A673 (cell line): ENCODE data around the gene CAMK1D. TPM values are rescaled to one million over a fixed set of nuclear protein-coding genes. Genes with fewer than 3 reads are reported as not detected.

ENCODE experiments used
- BruUV-seq: library from RNA; stranded (reverse); fragments of 400-500 nt; replicated peaks from 2 replicates; lab custom pipeline; 2021; lab: Mats Ljungman, UMichigan
- CTCF ChIA-PET: fragments of 300-600 bp; sonication (Branson Sonifier 250); formaldehyde crosslinking; loops from one replicate; lab custom pipeline; 2022; ENCODE audit warnings: antibody characterized with exemption; lab: Charles Lee
- POLR2A ChIA-PET: fragments of 300-600 bp; sonication (Branson Sonifier 250); formaldehyde crosslinking; loops from one replicate; lab custom pipeline; 2022; ENCODE audit warnings: antibody characterized with exemption; ENCODE audit not compliant: low non-redundant PET; lab: Charles Lee
- DNase-seq: peaks from one replicate; pipeline ENCODE4 v3.0.0-alpha.2; 2015; ENCODE audit warnings: low spot score
- H3K27ac ChIP-seq: fragments of 200-600 bp; sonication (generic); 2 replicates; pipeline ENCODE4 v1.5.1; 2016; ENCODE audit warnings: mixed run types, low read depth, mild to moderate bottlenecking, mixed read lengths, antibody characterized with exemption, low read length; ENCODE audit not compliant: poor library complexity, severe bottlenecking
- H3K27me3 ChIP-seq: fragments of 200-600 bp; sonication (generic); replicated peaks from 2 replicates; pipeline ENCODE4 v1.6.1; 2017; ENCODE audit warnings: mixed run types, low read depth, mild to moderate bottlenecking, mixed read lengths, antibody characterized with exemption, low read length; ENCODE audit not compliant: insufficient read depth, poor library complexity
- H3K36me3 ChIP-seq: fragments of 200-600 bp; sonication (generic); 2 replicates; pipeline ENCODE4 v1.6.1; 2016; ENCODE audit warnings: mixed run types, mild to moderate bottlenecking, mixed read lengths, antibody characterized with exemption, low read length; ENCODE audit not compliant: insufficient read depth, poor library complexity, severe bottlenecking
- H3K4me1 ChIP-seq: fragments of 200-600 bp; sonication (generic); 2 replicates; pipeline ENCODE4 v1.6.1; 2017; ENCODE audit warnings: mixed run types, mild to moderate bottlenecking, mixed read lengths, antibody characterized with exemption, low read length; ENCODE audit not compliant: insufficient read depth, poor library complexity, severe bottlenecking
- H3K4me3 ChIP-seq: fragments of 200-600 bp; sonication (generic); 2 replicates; pipeline ENCODE4 v1.5.1; 2016; ENCODE audit warnings: low read depth, mixed run types, mild to moderate bottlenecking, mixed read lengths, low read length; ENCODE audit not compliant: poor library complexity, severe bottlenecking
- H3K9me3 ChIP-seq: fragments of 200-600 bp; sonication (generic); 2 replicates; pipeline ENCODE4 v1.6.1; 2016; ENCODE audit warnings: mixed run types, low read depth, mild to moderate bottlenecking, mixed read lengths, antibody characterized with exemption, low read length; ENCODE audit not compliant: poor library complexity, severe bottlenecking
- EZH2 ChIP-seq: fragments of 200-600 bp; sonication (generic); IDR thresholded peaks from 2 replicates; pipeline ENCODE4 v1.6.1; 2017; ENCODE audit warnings: borderline replicate concordance, low read depth, mild to moderate bottlenecking, mixed read lengths, antibody characterized with exemption, low read length; ENCODE audit not compliant: poor library complexity, severe bottlenecking
- intact Hi-C: fragments of 100-400 bp; cut with micrococcal nuclease; formaldehyde crosslinking; loops from one replicate; pipeline ENCODE4 v1.10.0; 2022; ENCODE audit not compliant: unreplicated experiment
- total RNA-seq: library from RNA; stranded (reverse); gene quantifications from 2 replicates; pipeline ENCODE4 v1.2.3, GENCODE V29; 2021
- TF ChIP-seq, protein P1 (sequence below): fragments of 300-800, 200-600 bp; sonication (generic); conservative IDR thresholded peaks from 2 replicates; pipeline ENCODE4 v1.5.1; 2017; ENCODE audit warnings: low read depth, mild to moderate bottlenecking, antibody characterized with exemption, low read length, moderate library complexity, mixed read lengths

CAMK1D gene
- total RNA-seq, 1 experiment from 2014 or later: 23.7 TPM

DNA sequence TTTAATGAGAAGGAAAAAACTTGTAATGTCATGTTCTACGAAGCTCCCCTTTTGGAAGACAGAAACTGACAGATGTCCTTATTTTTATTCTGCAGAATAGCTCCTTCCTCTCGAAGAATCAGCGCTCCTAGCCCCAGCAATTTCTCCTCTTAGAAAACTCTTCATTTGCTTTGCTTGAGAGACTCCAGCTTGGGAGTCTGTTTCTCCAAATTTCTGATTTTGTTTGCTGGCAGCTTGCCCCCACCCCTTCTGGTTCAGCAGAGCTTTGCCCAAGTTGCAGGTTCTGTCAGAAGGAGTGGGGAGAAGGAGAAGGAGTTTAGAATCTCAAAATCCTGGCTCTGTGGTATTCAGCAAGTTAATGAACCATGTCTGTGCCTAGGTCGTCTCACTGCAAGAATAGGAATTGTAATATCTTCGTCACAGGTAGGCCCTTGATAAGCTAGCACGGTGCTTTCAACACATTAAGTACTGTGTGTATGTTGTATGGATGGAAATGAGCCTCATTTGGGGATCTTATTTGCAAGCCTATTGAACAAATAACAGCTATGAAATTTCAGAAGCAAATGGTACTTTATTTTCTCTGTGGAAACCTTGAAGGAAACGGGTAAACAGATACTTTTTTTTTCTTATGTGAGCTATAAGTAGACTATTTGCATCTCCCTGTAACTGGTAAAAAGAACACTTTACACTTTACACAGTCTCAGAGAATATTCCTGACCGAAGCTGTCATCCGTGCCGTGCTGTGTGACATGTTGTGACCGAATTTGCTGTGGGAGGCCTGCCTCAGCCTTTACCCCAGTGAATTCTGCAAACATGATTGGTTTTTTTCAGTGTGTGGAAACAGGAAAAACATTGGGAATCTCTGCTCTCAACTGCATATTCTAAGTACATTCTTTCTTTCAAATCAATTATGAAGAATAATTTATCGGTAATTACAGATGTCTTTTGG, 290.9 kb downstream of the CAMK1D start:
- POLR2A ChIA-PET: no interaction called here
- no TSS peak for BruUV-seq
- intact Hi-C loops: no loop called here

DNA sequence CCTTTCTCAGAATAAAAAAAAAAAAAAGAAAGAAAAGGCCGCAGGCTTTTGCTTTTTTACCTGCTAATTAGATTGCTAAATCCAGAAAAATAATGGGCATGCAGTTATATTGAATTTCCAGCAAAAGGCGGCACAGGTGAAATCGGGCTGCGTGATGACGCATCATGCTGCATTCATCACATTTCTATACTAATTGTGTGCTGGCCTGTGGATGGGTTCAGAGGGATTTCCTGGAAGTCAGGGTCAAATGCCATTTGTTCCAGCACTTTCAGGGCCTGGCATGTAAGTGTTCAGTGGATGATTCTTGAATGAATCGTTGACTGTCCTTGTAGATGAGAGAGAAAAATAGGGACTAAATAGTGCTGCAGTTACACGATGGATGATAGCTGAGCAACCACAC, 292.7 kb downstream of the CAMK1D start:
- Histone ChIP-seq H3K27ac (no peak overlapping the region), H3K27me3 (no peaks in the 10 kb centered on the region), H3K4me3 (no peak overlapping the region), H3K9me3 (no peaks in the 10 kb centered on the region), H3K4me1 (peaks cover 8% of the 10 kb centered on the region), H3K36me3 (no peaks in the 10 kb centered on the region)
- DNase-seq: no peak
- CTCF ChIA-PET: no interaction called here
- no TSS peak for BruUV-seq
- TF ChIP-seq EZH2: no peak
- TF ChIP-seq, protein P1, sequence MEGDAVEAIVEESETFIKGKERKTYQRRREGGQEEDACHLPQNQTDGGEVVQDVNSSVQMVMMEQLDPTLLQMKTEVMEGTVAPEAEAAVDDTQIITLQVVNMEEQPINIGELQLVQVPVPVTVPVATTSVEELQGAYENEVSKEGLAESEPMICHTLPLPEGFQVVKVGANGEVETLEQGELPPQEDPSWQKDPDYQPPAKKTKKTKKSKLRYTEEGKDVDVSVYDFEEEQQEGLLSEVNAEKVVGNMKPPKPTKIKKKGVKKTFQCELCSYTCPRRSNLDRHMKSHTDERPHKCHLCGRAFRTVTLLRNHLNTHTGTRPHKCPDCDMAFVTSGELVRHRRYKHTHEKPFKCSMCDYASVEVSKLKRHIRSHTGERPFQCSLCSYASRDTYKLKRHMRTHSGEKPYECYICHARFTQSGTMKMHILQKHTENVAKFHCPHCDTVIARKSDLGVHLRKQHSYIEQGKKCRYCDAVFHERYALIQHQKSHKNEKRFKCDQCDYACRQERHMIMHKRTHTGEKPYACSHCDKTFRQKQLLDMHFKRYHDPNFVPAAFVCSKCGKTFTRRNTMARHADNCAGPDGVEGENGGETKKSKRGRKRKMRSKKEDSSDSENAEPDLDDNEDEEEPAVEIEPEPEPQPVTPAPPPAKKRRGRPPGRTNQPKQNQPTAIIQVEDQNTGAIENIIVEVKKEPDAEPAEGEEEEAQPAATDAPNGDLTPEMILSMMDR: no peak
- POLR2A ChIA-PET: no interaction called here
- intact Hi-C loops: no loop called here

More for the DNA sequence above, 290.9 kb downstream of the CAMK1D start:
- TF ChIP-seq, protein P1: no peak
- TF ChIP-seq EZH2: no peak
- CTCF ChIA-PET: no interaction called here
- no peaks in the 10 kb centered on the region for H3K36me3 ChIP-seq
- H3K9me3 ChIP-seq: no peaks in the 10 kb centered on the region
- H3K27me3 ChIP-seq: no peaks in the 10 kb centered on the region
- H3K4me1 ChIP-seq: peaks cover 12% of the 10 kb centered on the region
- no peak for DNase-seq
- no peak overlapping the region for H3K4me3 ChIP-seq
- no peak overlapping the region for H3K27ac ChIP-seq

DNA sequence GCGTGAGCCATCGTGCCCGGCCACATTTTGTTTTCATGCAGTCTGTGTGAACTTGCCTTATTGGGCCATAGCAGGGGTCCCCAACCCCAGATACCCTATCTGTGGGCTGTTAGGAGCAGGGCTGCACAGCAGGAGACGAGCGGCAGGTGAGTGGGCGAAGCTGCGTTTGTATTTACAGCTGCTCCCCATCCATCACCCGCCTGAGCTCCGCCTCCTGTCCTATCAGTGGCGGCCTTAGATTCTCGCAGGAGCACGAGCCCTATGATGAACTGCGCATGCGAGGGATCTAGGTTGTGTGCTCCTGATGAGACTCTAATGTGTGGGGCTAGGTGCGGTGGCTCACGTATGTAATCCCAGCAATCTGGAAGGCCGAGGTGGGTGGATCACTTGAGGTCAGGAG, 293.9 kb downstream of the CAMK1D start:
- no peaks in the 10 kb centered on the region for H3K36me3 ChIP-seq
- H3K9me3 ChIP-seq: no peaks in the 10 kb centered on the region
- no peaks in the 10 kb centered on the region for H3K27me3 ChIP-seq
- no peak overlapping the region for H3K27ac ChIP-seq
- H3K4me1 ChIP-seq: peaks cover 3% of the 10 kb centered on the region
- TF ChIP-seq EZH2: no peak
- TF ChIP-seq, protein P1: no peak
- CTCF ChIA-PET: no interaction called here
- POLR2A ChIA-PET: no interaction called here
- no TSS peak for BruUV-seq
- H3K4me3 ChIP-seq: no peak overlapping the region
- DNase-seq: no peak
- intact Hi-C loops: no loop called here
